Astrocyte of the spinal cord (primary cell): ENCODE data around the gene NAA25.

Source experiments
- DNase-seq: peaks from one replicate; pipeline ENCODE4 v3.0.0; 2011; ENCODE audit warnings: low read depth, low spot score
- H3K4me3 ChIP-seq: 2 replicates; pipeline ENCODE4 v1.5.1; 2011; ENCODE audit warnings: low read depth, mild to moderate bottlenecking, low read length, moderate library complexity
- in situ Hi-C: cut with HindIII; loops from 2 replicates; pipeline ENCODE4 v1.10.0; 2017; ENCODE audit warnings: low sequenced_read_pairs
- TF ChIP-seq, protein P1 (sequence below): IDR thresholded peaks from 2 replicates; pipeline ENCODE4 v1.5.1; 2012; ENCODE audit warnings: low read depth, mild to moderate bottlenecking, low read length, inconsistent platforms

The NAA25 gene

GRCh38 chr12:112031472-112031871 is 77.1 kb downstream of the NAA25 start:
- in situ Hi-C loops: no loop called here
- TF ChIP-seq, protein P1, sequence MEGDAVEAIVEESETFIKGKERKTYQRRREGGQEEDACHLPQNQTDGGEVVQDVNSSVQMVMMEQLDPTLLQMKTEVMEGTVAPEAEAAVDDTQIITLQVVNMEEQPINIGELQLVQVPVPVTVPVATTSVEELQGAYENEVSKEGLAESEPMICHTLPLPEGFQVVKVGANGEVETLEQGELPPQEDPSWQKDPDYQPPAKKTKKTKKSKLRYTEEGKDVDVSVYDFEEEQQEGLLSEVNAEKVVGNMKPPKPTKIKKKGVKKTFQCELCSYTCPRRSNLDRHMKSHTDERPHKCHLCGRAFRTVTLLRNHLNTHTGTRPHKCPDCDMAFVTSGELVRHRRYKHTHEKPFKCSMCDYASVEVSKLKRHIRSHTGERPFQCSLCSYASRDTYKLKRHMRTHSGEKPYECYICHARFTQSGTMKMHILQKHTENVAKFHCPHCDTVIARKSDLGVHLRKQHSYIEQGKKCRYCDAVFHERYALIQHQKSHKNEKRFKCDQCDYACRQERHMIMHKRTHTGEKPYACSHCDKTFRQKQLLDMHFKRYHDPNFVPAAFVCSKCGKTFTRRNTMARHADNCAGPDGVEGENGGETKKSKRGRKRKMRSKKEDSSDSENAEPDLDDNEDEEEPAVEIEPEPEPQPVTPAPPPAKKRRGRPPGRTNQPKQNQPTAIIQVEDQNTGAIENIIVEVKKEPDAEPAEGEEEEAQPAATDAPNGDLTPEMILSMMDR: no peak
- no peak overlapping the region for H3K4me3 ChIP-seq
- no peak for DNase-seq

DNA sequence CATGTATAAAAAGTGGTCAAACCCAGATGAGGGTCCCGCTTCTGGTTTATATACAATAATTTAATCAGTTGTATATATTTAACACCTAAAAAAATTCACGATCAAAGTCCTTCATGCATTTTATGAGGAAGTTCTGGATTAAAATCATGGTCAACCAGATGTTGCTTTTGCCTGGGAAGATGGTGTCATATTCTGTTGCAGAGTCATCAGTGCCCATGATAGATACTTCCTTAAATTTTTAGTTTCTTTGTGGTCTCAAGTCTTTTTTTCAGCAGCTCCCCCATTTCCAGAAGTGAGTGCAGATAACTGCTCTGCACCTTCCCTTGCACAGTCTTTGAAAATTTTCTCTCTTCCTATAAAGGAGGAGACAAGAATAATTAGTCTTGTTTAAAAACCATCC is 79.3 kb downstream of the NAA25 start:
- DNase-seq: no peak
- no peak overlapping the region for H3K4me3 ChIP-seq
- in situ Hi-C loops: no loop called here
- TF ChIP-seq, protein P1: no peak

GRCh38 chr12:112025808-112026375 is 82.7 kb downstream of the NAA25 start:
- DNase-seq: no peak
- H3K4me3 ChIP-seq: no peak overlapping the region
- in situ Hi-C loops: no loop called here
- TF ChIP-seq, protein P1: no peak

DNA sequence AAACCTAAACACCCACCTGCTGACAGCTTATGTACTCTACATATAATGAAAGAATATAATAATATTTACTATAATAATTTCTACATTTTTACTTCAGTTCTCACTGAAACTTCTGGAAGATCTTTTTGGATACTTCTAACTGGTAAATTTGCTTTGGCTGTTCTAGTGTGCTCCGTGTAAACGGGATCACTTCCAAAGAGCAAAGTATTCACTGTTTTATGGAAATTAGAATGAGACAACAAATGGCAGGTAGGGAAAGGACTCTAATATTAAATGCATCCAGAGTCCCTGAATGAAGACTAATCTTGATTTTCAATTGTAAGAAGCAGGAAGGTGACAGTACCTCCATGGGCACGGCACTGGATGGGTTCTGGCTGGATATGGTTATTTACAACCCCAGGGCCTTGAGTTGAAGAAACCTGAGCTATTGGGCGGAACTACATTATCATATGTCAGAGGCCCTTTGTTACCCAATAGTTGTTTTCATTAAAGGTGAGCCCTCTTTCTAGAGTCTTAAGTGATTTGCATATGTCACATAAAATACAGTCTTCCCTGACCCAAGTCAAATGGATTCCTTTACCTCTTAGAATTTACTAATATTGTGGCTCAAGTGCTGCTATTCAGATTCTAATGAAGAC is 84.7 kb downstream of the NAA25 start:
- TF ChIP-seq, protein P1: no peak
- no peak for DNase-seq
- in situ Hi-C loops: no loop called here
- H3K4me3 ChIP-seq: no peak overlapping the region

GRCh38 chr12:112022241-112023016 is 86.2 kb downstream of the NAA25 start:
- TF ChIP-seq, protein P1: no peak
- DNase-seq: no peak
- in situ Hi-C loops: no loop called here
- H3K4me3 ChIP-seq: no peak overlapping the region

- in situ Hi-C loops: no loop called here
- TF ChIP-seq, protein P1: no peak
- no peak for DNase-seq
- H3K4me3 ChIP-seq: no peak overlapping the region
Measured at GRCh38 chr12:112020947-112021457, 87.6 kb downstream of the NAA25 start.
